ENCODE results near the gene PLD4.

The PLD4 gene

GRCh38 chr14:104953097-104953496, 28.4 kb downstream of the PLD4 start:
- TF ChIP-seq TAF1 (IDR thresholded peaks at IDR 0.05; ENCODE audit: low read depth) (no peak), FOXM1 (IDR thresholded peaks at IDR 0.05; ENCODE audit: borderline replicate concordance, low read depth) (no peak), TEAD4 (IDR thresholded peaks at IDR 0.05) (no peak), CEBPB (IDR thresholded peaks at IDR 0.05) (no peak), USF1 (IDR thresholded peaks at IDR 0.05) (no peak), ZBTB7A (IDR thresholded peaks at IDR 0.05; ENCODE audit: low read depth) (no peak), EGR1 (IDR thresholded peaks at IDR 0.05) (no peak), RAD21 (IDR thresholded peaks at IDR 0.05; ENCODE audit: low read depth) (no peak), TCF12 (IDR thresholded peaks at IDR 0.05; ENCODE audit: low read depth) (no peak), REST (IDR thresholded peaks at IDR 0.05; ENCODE audit: low read depth) (no peak), EP300 (IDR thresholded peaks at IDR 0.05; ENCODE audit: borderline replicate concordance) (no peak), NFIC (IDR thresholded peaks at IDR 0.05) (no peak), MAX (IDR thresholded peaks at IDR 0.05) (no peak), CREB1 (IDR thresholded peaks at IDR 0.05; ENCODE audit: low read depth) (no peak)

DNA sequence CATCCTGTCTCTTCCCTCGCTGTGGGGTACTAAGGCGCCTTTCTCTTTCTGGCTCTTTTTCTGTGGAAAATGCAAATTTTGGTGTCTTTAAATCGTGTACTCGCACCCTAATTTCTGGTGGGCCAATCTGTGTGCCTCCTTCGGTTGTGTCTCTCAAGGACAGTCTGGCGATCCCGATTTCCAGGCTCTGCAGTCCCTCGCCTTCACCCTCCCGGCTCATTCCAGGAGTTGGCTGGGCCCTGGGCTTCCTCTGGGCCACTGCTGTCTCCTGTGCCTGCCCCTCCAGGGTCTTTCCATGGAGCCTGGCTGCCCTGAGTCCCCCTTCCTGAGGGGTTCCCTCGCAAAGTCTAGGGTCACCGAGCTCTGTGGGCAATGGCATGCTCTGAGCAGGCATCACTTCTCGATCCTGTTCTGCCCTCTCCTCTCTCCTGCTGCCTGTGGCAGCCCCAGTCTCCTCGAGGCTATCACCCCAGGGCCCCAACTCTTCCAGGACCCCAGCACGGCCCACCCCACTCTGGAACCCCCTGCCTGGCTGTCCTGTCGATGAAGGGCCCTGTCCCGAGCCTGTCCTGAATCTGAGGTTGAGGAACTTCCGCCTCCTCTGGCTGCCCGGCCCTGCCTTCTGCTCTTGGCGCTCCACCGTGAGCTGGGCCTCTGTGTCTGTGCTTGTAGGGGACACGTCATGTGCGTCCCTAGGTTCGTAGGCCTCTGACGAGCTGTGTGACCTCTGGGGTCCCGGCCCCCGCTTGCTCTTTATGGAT, 29.4 kb downstream of the PLD4 start:
- no peak for TF ChIP-seq TAF1 (IDR thresholded peaks at IDR 0.05; ENCODE audit: low read depth)
- no peak for TF ChIP-seq RAD21 (IDR thresholded peaks at IDR 0.05; ENCODE audit: low read depth)
- TF ChIP-seq TEAD4 (IDR thresholded peaks at IDR 0.05), result no peak

GRCh38 chr14:104954746-104955395, 30.2 kb downstream of the PLD4 start:
- TF ChIP-seq USF1 (IDR thresholded peaks at IDR 0.05) (no peak), EGR1 (IDR thresholded peaks at IDR 0.05) (no peak), TCF12 (IDR thresholded peaks at IDR 0.05; ENCODE audit: low read depth) (no peak), TEAD4 (IDR thresholded peaks at IDR 0.05) (no peak), ZBTB7A (IDR thresholded peaks at IDR 0.05; ENCODE audit: low read depth) (no peak), TAF1 (IDR thresholded peaks at IDR 0.05; ENCODE audit: low read depth) (no peak), YY1 (IDR thresholded peaks at IDR 0.05; ENCODE audit: low read depth) (no peak), NFIC (IDR thresholded peaks at IDR 0.05) (no peak), CEBPB (IDR thresholded peaks at IDR 0.05) (no peak), RAD21 (IDR thresholded peaks at IDR 0.05; ENCODE audit: low read depth) (no peak), EP300 (IDR thresholded peaks at IDR 0.05; ENCODE audit: borderline replicate concordance) (no peak), MAX (IDR thresholded peaks at IDR 0.05) (no peak), CREB1 (IDR thresholded peaks at IDR 0.05; ENCODE audit: low read depth) (no peak), FOXM1 (IDR thresholded peaks at IDR 0.05; ENCODE audit: borderline replicate concordance, low read depth) (no peak), REST (IDR thresholded peaks at IDR 0.05; ENCODE audit: low read depth) (no peak)

GRCh38 chr14:104955396-104955770, 30.7 kb downstream of the PLD4 start:
- TF ChIP-seq CEBPB (IDR thresholded peaks at IDR 0.05) (no peak), NFIC (IDR thresholded peaks at IDR 0.05) (no peak), MAX (IDR thresholded peaks at IDR 0.05) (no peak), USF1 (IDR thresholded peaks at IDR 0.05) (no peak), TCF12 (IDR thresholded peaks at IDR 0.05; ENCODE audit: low read depth) (no peak), YY1 (IDR thresholded peaks at IDR 0.05; ENCODE audit: low read depth) (no peak), EGR1 (IDR thresholded peaks at IDR 0.05) (no peak), FOXM1 (IDR thresholded peaks at IDR 0.05; ENCODE audit: borderline replicate concordance, low read depth) (no peak), EP300 (IDR thresholded peaks at IDR 0.05; ENCODE audit: borderline replicate concordance) (no peak), REST (IDR thresholded peaks at IDR 0.05; ENCODE audit: low read depth) (no peak), ZBTB7A (IDR thresholded peaks at IDR 0.05; ENCODE audit: low read depth) (no peak), CREB1 (IDR thresholded peaks at IDR 0.05; ENCODE audit: low read depth) (no peak), RAD21 (IDR thresholded peaks at IDR 0.05; ENCODE audit: low read depth) (no peak), TAF1 (IDR thresholded peaks at IDR 0.05; ENCODE audit: low read depth) (no peak), TEAD4 (IDR thresholded peaks at IDR 0.05) (no peak)

Data from Ishikawa (cell line).